ELR (cell line): ENCODE measurements around the gene TEAD1.

Experiments used
- DNase-seq: peaks from one replicate; pipeline ENCODE4 v3.0.0-alpha.2; 2015; ENCODE audit warnings: low read depth

TEAD1 gene

GRCh38 chr11:12686246-12687060, 12.2 kb downstream of the TEAD1 start:
- DNase-seq: peak; percentile 71

- no peak for DNase-seq
These were observed 13.0 kb downstream of the TEAD1 start for GRCh38 chr11:12687216-12687623.

GRCh38 chr11:12687740-12688139, 13.5 kb downstream of the TEAD1 start:
- DNase-seq: no peak

- no peak for DNase-seq
These were observed 15.0 kb downstream of the TEAD1 start for GRCh38 chr11:12689029-12689755.

GRCh38 chr11:12690663-12691062, 16.4 kb downstream of the TEAD1 start:
- no peak for DNase-seq

- peak; percentile 80 for DNase-seq
These were observed 17.3 kb downstream of the TEAD1 start for GRCh38 chr11:12691473-12691872.

- peak; percentile 93 for DNase-seq
These were observed 18.2 kb downstream of the TEAD1 start for GRCh38 chr11:12692229-12693075.

GRCh38 chr11:12693094-12693478, 18.9 kb downstream of the TEAD1 start:
- peak; percentile 49 for DNase-seq

- peak; percentile 99 for DNase-seq
These were observed 19.4 kb downstream of the TEAD1 start for GRCh38 chr11:12693479-12694182.

GRCh38 chr11:12694183-12694531, 19.9 kb downstream of the TEAD1 start:
- no peak for DNase-seq

- DNase-seq: no peak
These were observed 21.1 kb downstream of the TEAD1 start for GRCh38 chr11:12695221-12695794.

GRCh38 chr11:12695873-12696272, 21.7 kb downstream of the TEAD1 start:
- no peak for DNase-seq

- no peak for DNase-seq
These were observed 22.8 kb downstream of the TEAD1 start for GRCh38 chr11:12696911-12697581.

GRCh38 chr11:12698048-12698447, 23.8 kb downstream of the TEAD1 start:
- no peak for DNase-seq

- DNase-seq: no peak
These were observed 27.8 kb downstream of the TEAD1 start for GRCh38 chr11:12701811-12702592.

GRCh38 chr11:12702999-12703453, 28.8 kb downstream of the TEAD1 start:
- peak; percentile 81 for DNase-seq

- peak; percentile 96 for DNase-seq
These were observed 29.8 kb downstream of the TEAD1 start for GRCh38 chr11:12704049-12704448.

- no peak for DNase-seq
These were observed 31.7 kb downstream of the TEAD1 start for GRCh38 chr11:12705874-12706273.

GRCh38 chr11:12706545-12707499, 32.6 kb downstream of the TEAD1 start:
- DNase-seq: no peak
